Esophagus (tissue), 2 donors: Measurements from ENCODE around the gene FAM184B. TPM values are rescaled to one million over a fixed set of nuclear protein-coding genes. Genes with fewer than 3 reads are reported as not detected.
"Not testable (repeated sequence)": the region's sequence is repeated elsewhere in the genome, so short reads cannot be mapped to it uniquely, and the experiment has no call there.

ENCODE experiments used
- H3K27ac ChIP-seq, 2 donors: one replicate each; pipeline ENCODE4 v1.5.1; 2013; ENCODE audit warnings: low read depth in 2 of 2, mild to moderate bottlenecking in 2 of 2, inconsistent platforms in 1 of 2, low read length in 1 of 2, moderate library complexity in 1 of 2
- H3K27me3 ChIP-seq, 2 donors: one replicate each; pipeline ENCODE4 v1.6.1; 2013; ENCODE audit warnings: low read length in 2 of 2, control low read depth in 1 of 2, mild to moderate bottlenecking in 1 of 2; ENCODE audit not compliant: insufficient read depth in 2 of 2, control insufficient read depth in 1 of 2
- H3K36me3 ChIP-seq, 2 donors: one replicate each; pipeline ENCODE4 v1.6.1; 2013; ENCODE audit warnings: low read length in 1 of 2; ENCODE audit not compliant: control insufficient read depth in 2 of 2, insufficient read depth in 2 of 2
- H3K4me1 ChIP-seq, 2 donors: one replicate each; pipeline ENCODE4 v1.6.1; 2013; ENCODE audit warnings: low read length in 1 of 2; ENCODE audit not compliant: control insufficient read depth in 2 of 2, insufficient read depth in 2 of 2
- H3K4me3 ChIP-seq, 2 donors: one replicate each; pipeline ENCODE4 v1.5.1; 2013; ENCODE audit warnings: low read length in 2 of 2, mild to moderate bottlenecking in 2 of 2, low read depth in 1 of 2, moderate library complexity in 1 of 2
- H3K9me3 ChIP-seq, 2 donors: one replicate each; pipeline ENCODE4 v1.6.1; 2013; ENCODE audit warnings: mild to moderate bottlenecking in 2 of 2, low read depth in 1 of 2, low read length in 1 of 2, moderate library complexity in 1 of 2; ENCODE audit not compliant: control insufficient read depth in 2 of 2, insufficient read depth in 1 of 2
- WGBS, 2 donors: extraction: QIAGEN DNeasy Blood & Tissue Kit; methylation state at CpG; one replicate each; pipeline ENCODE4 v1.1.7; 2013; 5-methylcytosine and 5-hydroxymethylcytosine counted together
- polyA plus RNA-seq, 2 donors: library from polyadenylated mRNA; stranded (reverse); fragments of 200-250 nt; gene quantifications; one replicate each; pipeline ENCODE4 v1.2.3, GENCODE V29; 2013
- donor health status: healthy with polysubstance abuse.
- donor health status: Bipolar disorder and iron deficiency.

FAM184B gene
- polyA plus RNA-seq, 2 donors: 0.07 to 0.14 TPM

DNA sequence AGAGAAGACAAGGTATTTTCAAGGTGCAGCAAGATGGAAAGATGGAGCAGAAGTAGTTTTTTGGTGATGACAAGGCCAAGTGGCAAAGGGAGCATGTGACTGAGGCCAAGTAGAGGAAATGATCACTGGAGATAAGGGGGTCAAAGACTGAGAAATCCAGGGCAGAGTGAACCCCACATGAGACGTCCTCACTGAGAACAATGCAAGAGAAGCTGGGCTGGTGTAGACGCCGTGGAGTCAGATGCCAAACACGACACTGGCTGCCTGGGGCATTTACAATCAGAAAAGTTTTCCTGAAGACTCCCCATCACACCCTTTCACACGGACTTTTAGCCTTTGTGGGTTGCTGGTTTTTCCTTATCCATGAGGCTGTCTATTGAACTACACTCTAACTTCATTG lies 69.3 kb downstream of the FAM184B start:
- 72 to 78% methylated on average over 5 of the region's 5 CpGs for WGBS, 2 donors
- Histone ChIP-seq H3K9me3 (no peaks in the 10 kb centered on the region), H3K36me3 (no peaks in the 10 kb centered on the region), H3K4me1 (no peaks in the 10 kb centered on the region), H3K27ac (no peak overlapping the region), H3K27me3 (peaks cover 0 to 2% of the 10 kb centered on the region in 2 donors), H3K4me3 (no peak overlapping the region)

DNA sequence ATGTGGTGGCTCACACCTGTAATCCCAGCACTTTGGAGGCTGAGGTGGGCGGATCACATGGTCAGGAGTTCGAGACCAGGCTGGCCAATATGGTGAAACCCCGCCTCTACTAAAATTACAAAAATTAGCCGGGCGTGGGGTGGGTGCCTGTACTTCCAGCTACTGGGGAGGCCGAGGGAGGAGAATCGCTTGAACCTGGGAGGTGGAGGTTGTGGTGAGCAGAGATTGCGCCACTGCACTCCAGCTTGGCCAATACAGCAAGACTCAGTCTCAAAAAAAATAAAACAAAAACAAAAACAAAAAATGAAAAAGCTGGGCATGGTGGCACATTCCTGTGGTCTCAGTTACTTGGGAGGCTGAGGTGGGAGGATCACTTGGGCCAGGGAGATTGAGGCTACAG lies 70.2 kb downstream of the FAM184B start:
- H3K9me3 ChIP-seq, H3K27ac ChIP-seq, H3K4me3 ChIP-seq, H3K36me3 ChIP-seq, H3K4me1 ChIP-seq, H3K27me3 ChIP-seq: not testable (repeated sequence)
- 82 to 83% methylated on average over 8 of the region's 8 CpGs for WGBS, 2 donors

- Histone ChIP-seq H3K27me3 (peaks cover 0 to 2% of the 10 kb centered on the region in 2 donors), H3K9me3 (no peaks in the 10 kb centered on the region), H3K4me3 (no peak overlapping the region), H3K27ac (no peak overlapping the region), H3K4me1 (no peaks in the 10 kb centered on the region), H3K36me3 (no peaks in the 10 kb centered on the region)
- WGBS, 2 donors: 70 to 78% methylated on average over 8 of the region's 8 CpGs
Observed at GRCh38 chr4:17709763-17710068, 71.7 kb downstream of the FAM184B start.

- Histone ChIP-seq H3K4me3 (no peak overlapping the region), H3K36me3 (no peaks in the 10 kb centered on the region), H3K27ac (no peak overlapping the region), H3K27me3 (no peaks in the 10 kb centered on the region), H3K4me1 (no peaks in the 10 kb centered on the region), H3K9me3 (no peaks in the 10 kb centered on the region)
- WGBS, 2 donors: 83 to 87% methylated on average over 36 of the region's 36 CpGs
Observed at GRCh38 chr4:17708992-17709762, 72.2 kb downstream of the FAM184B start.

- H3K36me3 ChIP-seq: no peaks in the 10 kb centered on the region
- no peak overlapping the region for H3K27ac ChIP-seq
- H3K27me3 ChIP-seq: no peaks in the 10 kb centered on the region
- H3K4me3 ChIP-seq: no peak overlapping the region
- 58% methylated on average over 2 of the region's 2 CpGs for WGBS, 2 donors
- H3K4me1 ChIP-seq: no peaks in the 10 kb centered on the region
- H3K9me3 ChIP-seq: no peaks in the 10 kb centered on the region
Observed at GRCh38 chr4:17707671-17708070, 73.8 kb downstream of the FAM184B start.

DNA sequence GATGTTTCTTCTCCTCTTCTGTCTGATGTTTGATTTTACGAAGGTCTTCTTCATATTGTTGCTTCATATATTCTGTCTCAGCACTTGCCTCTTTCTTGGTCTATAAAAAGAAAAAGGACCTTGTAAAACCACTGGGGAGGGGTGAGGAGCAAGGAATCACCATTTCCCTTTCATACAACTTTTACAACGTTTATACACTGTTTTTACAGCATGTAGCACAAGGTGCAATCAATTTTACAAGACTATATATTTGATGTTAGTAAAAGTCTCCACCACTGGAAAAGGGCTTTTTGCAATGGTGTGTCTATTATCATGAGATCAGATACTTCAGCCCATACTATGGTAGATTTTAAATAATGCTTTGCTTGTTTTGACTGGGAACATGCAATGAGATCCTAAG lies 76.3 kb downstream of the FAM184B start:
- Histone ChIP-seq H3K27ac (no peak overlapping the region), H3K4me3 (no peak overlapping the region), H3K36me3 (no peaks in the 10 kb centered on the region), H3K9me3 (no peaks in the 10 kb centered on the region), H3K27me3 (no peaks in the 10 kb centered on the region), H3K4me1 (no peaks in the 10 kb centered on the region)
- 75 to 76% methylated on average over 2 of the region's 2 CpGs for WGBS, 2 donors

DNA sequence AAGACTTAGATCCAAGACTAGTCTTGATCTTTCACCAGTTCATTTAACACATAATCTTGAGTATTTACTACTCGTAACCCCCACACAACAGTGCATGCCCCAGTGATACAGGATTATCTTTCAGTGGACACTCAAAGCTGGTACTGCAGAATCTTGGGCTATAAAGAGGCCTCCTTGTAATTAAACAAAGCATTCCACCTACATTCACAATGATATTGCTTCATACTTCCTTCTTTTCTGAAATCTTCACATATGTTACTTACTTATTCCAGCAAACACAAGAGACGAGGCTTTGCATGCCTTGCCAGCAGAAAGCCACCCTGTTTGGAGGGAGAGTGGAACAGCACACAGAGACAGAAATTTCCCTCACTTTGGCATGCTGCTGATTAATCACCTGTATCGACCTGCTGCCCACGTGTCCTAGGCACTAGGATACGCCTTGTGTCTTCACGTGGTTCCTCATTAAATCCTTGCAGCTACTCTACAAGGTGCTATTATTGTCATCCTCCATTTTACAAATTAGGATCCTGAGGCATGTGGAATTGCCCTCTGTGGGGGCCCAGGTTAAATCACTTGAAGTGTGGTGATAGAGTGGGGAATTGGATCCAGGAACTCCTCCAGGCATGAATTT lies 77.3 kb downstream of the FAM184B start:
- Histone ChIP-seq H3K4me1 (no peaks in the 10 kb centered on the region), H3K36me3 (no peaks in the 10 kb centered on the region), H3K9me3 (no peaks in the 10 kb centered on the region), H3K27me3 (no peaks in the 10 kb centered on the region), H3K4me3 (no peak overlapping the region), H3K27ac (no peak overlapping the region)
- WGBS, 2 donors: 54 to 64% methylated on average over 6 of the region's 6 CpGs

DNA sequence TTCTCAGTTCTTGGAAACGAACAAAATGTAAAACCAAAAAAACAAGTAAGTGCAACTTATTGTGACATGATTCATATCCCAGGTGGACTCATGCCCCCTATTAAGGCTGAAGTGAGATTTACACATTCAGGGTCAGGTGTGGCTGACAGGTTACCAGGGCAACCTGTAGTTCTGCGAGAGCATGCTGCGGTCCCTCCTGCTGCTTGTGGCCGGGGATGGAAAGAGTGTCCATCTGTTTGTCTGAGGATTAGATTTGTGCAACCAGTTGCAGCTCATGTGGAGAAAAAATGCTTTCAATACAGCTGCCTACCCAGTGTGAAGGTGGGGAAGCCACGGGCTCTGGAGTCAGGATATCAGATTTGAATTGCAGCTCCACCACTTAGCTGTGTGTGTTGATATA lies 78.8 kb downstream of the FAM184B start:
- H3K27ac ChIP-seq: no peak overlapping the region
- no peaks in the 10 kb centered on the region for H3K9me3 ChIP-seq
- H3K4me3 ChIP-seq: no peak overlapping the region
- H3K36me3 ChIP-seq: no peaks in the 10 kb centered on the region
- WGBS, 2 donors: 67 to 85% methylated on average over 5 of the region's 5 CpGs
- no peaks in the 10 kb centered on the region for H3K27me3 ChIP-seq
- no peaks in the 10 kb centered on the region for H3K4me1 ChIP-seq

DNA sequence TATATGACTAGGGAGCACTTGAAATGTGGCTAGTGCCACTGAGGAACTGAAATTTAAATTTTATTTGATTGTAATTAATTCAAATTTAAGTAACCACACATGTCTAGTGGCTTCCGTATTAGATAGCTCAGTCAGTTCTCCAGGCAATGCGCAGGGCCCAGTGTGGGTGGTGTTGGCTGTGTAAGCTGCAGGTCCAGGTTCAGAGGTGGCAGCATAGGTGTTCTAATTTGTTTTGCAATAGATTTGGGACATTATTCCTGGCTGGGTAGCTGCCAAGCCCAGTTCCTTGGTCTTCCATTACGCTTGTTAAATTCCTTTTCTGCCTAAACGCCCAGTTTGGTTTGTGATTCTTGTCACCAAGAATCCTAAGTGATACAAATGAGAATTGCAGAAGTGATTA lies 79.5 kb downstream of the FAM184B start:
- H3K27ac ChIP-seq: no peak overlapping the region
- no peak overlapping the region for H3K4me3 ChIP-seq
- no peaks in the 10 kb centered on the region for H3K36me3 ChIP-seq
- WGBS, 2 donors: 92 to 93% methylated on average over 4 of the region's 4 CpGs
- H3K4me1 ChIP-seq: no peaks in the 10 kb centered on the region
- H3K9me3 ChIP-seq: no peaks in the 10 kb centered on the region
- no peaks in the 10 kb centered on the region for H3K27me3 ChIP-seq
